Activated CD8-positive, alpha-beta memory T cell treated with anti-CD3 and anti-CD28 coated beads, Interleukin-2, amount 10 ng/mL, durations not matched to agents 7 days and 5 days (primary cell): ENCODE data around the gene ATP1A3. TPM values are rescaled to one million over a fixed set of nuclear protein-coding genes. Genes with fewer than 3 reads are reported as not detected.
"Not testable (repeated sequence)": the region's sequence is repeated elsewhere in the genome, so short reads cannot be mapped to it uniquely, and the experiment has no call there.

Experiments
- ATAC-seq: fragments of 150-1000 bp; cut with Tn5 transposase; one replicate; pipeline ENCODE4 v1.10.0; 2021; ENCODE audit warnings: moderate library complexity
- CTCF ChIA-PET: fragments of 350-600 bp; sonication (Branson Sonifier 250); formaldehyde crosslinking; loops from one replicate; lab custom pipeline; 2021; ENCODE audit warnings: antibody characterized with exemption; lab: Charles Lee
- DNase-seq: peaks from one replicate; pipeline ENCODE4 v3.0.0-alpha.2; 2020
- H3K27ac Mint-ChIP-seq: one replicate; pipeline ENCODE4 v1.8.0; 2021; ENCODE audit warnings: mild to moderate bottlenecking, mixed read lengths
- H3K27me3 Mint-ChIP-seq: one replicate; pipeline ENCODE4 v1.8.0; 2021; ENCODE audit warnings: mixed read lengths
- H3K36me3 Mint-ChIP-seq: one replicate; pipeline ENCODE4 v1.8.0; 2021; ENCODE audit warnings: mild to moderate bottlenecking, mixed read lengths
- H3K4me1 Mint-ChIP-seq: one replicate; pipeline ENCODE4 v1.8.0; 2021; ENCODE audit warnings: mixed read lengths
- H3K4me3 Mint-ChIP-seq: one replicate; pipeline ENCODE4 v1.8.0; 2021; ENCODE audit warnings: mild to moderate bottlenecking, moderate library complexity, mixed read lengths
- H3K9me3 Mint-ChIP-seq: one replicate; pipeline ENCODE4 v1.8.0; 2022; ENCODE audit warnings: low read depth, mixed read lengths
- total RNA-seq, 2 experiments: library from RNA; stranded (reverse); gene quantifications; one replicate each; pipeline ENCODE4 v1.2.3, GENCODE V29; 2021

ATP1A3 gene
- total RNA-seq, 2 experiments from 2014 or later = 3.4 to 5.6 TPM

DNA sequence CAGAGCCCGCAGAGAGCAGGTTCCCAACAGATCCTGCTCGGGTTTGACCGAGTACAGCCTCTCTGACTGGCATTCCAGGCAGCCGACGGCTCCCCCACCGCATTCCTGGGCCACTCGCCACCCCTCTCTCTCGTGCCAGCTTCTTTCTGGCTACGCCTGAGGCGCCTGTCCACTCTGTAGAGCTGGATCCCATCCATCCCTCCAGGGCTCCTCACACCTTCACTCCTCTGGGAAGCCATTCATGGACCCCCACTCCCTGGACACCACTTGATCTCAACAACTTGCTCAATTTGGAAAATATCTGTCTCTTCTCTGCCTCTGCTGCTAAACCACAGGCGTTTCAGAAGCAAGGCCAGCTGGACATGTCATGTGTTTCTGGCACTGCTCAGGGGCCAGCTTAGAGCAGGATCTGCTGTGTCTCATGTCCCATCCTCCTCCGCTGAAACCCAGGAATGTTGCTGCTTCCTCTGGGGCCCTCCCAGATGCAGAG, 30.6 kb upstream of the ATP1A3 start:
- H3K27me3 Mint-ChIP-seq = peaks cover 12% of the 10 kb centered on the region
- peaks cover 5% of the 10 kb centered on the region for H3K4me1 Mint-ChIP-seq
- no peaks in the 10 kb centered on the region for H3K9me3 Mint-ChIP-seq
- H3K27ac Mint-ChIP-seq = no peak overlapping the region
- DNase-seq (no peak), ATAC-seq (no peak)
- CTCF ChIA-PET = no interaction called here
- no peaks in the 10 kb centered on the region for H3K36me3 Mint-ChIP-seq
- no peak overlapping the region for H3K4me3 Mint-ChIP-seq

DNA sequence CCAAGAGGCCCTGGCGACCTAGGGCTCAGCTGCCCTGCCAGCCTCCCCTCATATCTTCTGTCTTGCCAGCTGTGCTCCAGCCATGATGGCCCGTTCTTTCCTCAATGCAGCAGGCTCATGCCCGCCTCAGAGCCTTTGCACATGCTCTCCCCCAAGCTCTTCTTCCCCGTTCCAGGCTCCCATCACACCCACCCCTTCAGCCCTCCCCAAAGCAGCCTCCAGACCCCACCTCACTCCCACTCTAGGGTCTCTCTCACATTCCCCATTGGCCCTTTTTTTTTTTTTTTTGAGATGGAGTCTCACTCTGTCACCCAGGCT, 29.9 kb upstream of the ATP1A3 start:
- CTCF ChIA-PET = interaction anchor here (1.2 kb wide), 1 partner anchor 11 kb away, joined by 3 read pairs; no protein-coding TSS in a partner anchor
- Mint-ChIP-seq H3K27ac (no peak overlapping the region), H3K27me3 (peaks cover 13% of the 10 kb centered on the region), H3K36me3 (no peaks in the 10 kb centered on the region), H3K4me1 (peaks cover 5% of the 10 kb centered on the region), H3K9me3 (no peaks in the 10 kb centered on the region), H3K4me3 (no peak overlapping the region)
- DNase-seq (no peak), ATAC-seq (no peak)

DNA sequence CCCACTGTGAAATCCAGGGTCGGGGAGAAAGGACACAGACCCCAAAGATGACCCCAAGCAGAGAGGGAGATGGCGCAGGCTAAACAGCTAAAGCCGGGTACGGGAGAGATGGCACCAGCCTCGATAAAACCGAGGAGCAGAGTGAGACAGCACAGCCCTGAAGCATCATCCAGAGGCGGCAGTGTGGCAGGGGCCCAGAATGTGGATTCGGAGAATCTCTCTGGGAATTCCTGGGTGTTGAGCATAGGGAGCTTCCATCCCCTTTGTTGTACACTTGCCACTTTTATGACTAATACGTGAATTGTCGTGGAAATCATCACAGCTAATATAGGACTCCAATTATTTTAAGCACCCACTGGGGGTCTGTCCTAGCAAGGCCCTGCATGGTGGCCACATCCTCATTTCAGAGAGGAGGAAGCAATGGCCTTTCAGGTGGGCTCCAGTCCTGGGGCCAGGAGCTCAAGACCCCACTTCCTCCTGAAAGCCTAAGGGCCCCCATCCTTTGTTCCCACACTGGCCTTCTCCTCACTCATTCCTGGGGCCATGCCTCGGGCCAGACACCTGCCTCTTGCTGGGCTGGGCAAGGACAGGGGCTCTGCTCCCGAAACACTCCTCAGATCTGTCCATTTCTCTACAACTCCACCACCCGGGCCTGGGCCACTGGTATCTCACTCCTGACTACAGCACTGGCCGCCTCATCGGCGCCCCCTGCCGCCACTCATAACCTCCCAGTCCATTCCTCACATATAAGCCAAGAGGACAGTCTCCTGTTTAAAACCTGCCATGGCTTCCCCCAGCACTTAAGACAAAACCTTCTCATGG, 29.3 kb upstream of the ATP1A3 start:
- Mint-ChIP-seq H3K9me3 (no peaks in the 10 kb centered on the region), H3K27ac (no peak overlapping the region), H3K4me3 (no peak overlapping the region), H3K36me3 (no peaks in the 10 kb centered on the region), H3K4me1 (peaks cover 5% of the 10 kb centered on the region), H3K27me3 (peaks cover 13% of the 10 kb centered on the region)
- ATAC-seq (no peak), DNase-seq (no peak)
- CTCF ChIA-PET = interaction anchor here (1.2 kb wide), 1 partner anchor 11 kb away, joined by 3 read pairs; no protein-coding TSS in a partner anchor

DNA sequence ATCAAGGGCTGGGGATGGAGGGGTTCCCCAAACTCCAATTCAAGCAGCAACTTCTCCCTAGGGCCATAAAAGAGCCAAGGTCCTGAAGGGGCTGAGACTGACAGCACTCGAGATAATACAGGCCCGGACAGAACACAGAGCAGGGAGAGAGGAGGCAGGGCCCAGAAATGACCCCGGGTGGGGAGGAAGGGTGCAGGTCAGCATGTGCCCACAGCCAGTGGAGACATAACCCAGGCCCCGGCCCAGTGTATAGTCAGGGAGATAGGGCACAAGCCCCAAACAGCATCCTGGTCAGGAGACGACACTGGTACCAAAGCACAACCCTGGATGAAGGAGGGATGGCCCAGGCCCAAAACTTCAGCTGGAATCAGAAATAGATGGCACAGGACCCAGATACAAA, 28.6 kb upstream of the ATP1A3 start:
- peaks cover 13% of the 10 kb centered on the region for H3K27me3 Mint-ChIP-seq
- DNase-seq = no peak
- ATAC-seq = no peak
- no peak overlapping the region for H3K27ac Mint-ChIP-seq
- CTCF ChIA-PET = interaction anchor here (1.2 kb wide), 1 partner anchor 12 kb away, joined by 3 read pairs; no protein-coding TSS in a partner anchor
- H3K9me3 Mint-ChIP-seq = no peaks in the 10 kb centered on the region
- H3K4me1 Mint-ChIP-seq = peaks cover 5% of the 10 kb centered on the region
- H3K36me3 Mint-ChIP-seq = no peaks in the 10 kb centered on the region
- H3K4me3 Mint-ChIP-seq = no peak overlapping the region

DNA sequence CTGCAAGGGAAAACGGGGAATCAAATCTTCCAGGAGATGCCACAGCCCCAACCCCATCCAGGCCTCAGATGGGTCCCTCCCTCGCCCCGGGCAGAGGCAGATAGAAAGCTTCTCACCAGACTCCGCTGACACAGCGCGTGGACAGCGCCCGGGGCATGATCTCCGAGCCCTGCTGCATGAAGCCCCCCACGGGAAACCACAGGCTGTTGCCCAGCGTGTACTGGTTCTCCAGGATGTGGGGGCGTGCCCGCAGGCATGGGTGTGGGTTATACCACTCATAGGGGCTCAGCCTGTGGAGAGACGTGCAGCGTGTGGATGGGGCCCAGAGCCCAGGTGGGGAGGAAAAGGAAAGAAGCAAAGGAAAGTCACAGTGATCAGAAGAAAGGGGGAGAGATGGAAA, 27.2 kb upstream of the ATP1A3 start:
- Mint-ChIP-seq H3K9me3 (no peaks in the 10 kb centered on the region), H3K4me1 (peaks cover 5% of the 10 kb centered on the region), H3K36me3 (no peaks in the 10 kb centered on the region), H3K27ac (no peak overlapping the region), H3K27me3 (peaks cover 12% of the 10 kb centered on the region), H3K4me3 (no peak overlapping the region)
- DNase-seq (no peak), ATAC-seq (no peak)
- CTCF ChIA-PET = no interaction called here

DNA sequence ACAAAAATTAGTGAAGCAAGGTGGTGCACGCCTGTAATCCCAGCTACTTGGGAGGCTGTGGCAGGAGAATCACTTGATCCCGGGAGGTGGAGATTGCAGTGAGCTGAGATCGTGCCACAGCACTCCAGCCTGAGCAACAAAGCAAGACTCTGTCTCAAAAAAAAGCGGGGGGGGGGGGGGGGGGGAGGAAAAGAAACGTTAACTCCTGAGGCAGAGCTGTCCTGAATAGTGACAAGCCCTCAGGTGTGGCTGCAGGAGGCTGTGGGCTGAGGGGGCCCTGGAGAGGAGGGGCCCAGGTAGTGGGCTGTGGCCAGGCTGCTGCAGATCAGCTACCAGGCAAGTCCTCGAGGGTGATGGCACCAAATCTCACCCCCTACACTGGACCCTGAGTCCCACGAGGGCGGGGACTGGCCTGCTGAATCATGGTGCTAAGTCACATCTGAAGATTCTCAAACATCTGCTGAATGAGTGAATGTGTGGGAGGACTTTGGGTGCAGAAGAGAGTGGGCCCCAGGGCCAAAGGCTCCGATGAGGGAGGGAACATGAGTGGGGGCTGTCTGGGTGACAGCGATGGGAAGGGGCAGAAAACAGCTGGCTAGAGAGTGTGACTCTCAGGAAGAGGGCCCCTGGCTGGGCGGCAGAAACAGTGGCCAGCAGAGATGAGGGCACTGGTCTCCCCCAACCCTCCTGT, 24.6 kb upstream of the ATP1A3 start:
- Mint-ChIP-seq H3K9me3 (no peaks in the 10 kb centered on the region), H3K4me3 (no peak overlapping the region), H3K27me3 (peaks cover 16% of the 10 kb centered on the region), H3K27ac (no peak overlapping the region), H3K4me1 (peaks cover 5% of the 10 kb centered on the region), H3K36me3 (no peaks in the 10 kb centered on the region)
- CTCF ChIA-PET = interaction anchor here (1.4 kb wide), 1 partner anchor 16 kb away, joined by 4 read pairs; no protein-coding TSS in a partner anchor
- ATAC-seq = no peak
- DNase-seq = no peak

DNA sequence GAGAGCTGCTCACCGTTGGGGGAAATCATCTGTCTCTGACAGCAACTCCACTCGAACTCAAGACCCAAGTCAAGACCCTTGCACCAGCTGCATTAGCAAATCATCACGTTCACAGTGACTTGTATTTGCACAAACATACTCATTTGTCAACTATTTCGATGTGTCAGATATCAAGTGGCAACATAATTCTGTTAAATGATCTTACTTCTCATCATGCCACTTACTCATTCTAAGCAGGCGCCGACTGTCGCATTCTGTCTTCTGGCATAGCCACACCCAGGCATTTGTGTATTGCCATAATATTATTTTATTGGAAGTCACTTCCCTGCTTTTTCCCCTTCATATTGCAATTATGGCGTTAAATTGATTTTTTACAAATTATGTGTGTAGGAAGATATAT, 23.0 kb upstream of the ATP1A3 start:
- CTCF ChIA-PET = interaction anchor here (1.4 to 2.2 kb wide), 3 partner anchors 13 to 18 kb away, joined by 4 to 5 read pairs (median 4); no protein-coding TSS in a partner anchor
- Mint-ChIP-seq H3K27me3 (peaks cover 14% of the 10 kb centered on the region), H3K4me3 (no peak overlapping the region), H3K36me3 (no peaks in the 10 kb centered on the region), H3K4me1 (peaks cover 5% of the 10 kb centered on the region), H3K27ac (no peak overlapping the region), H3K9me3 (no peaks in the 10 kb centered on the region)
- no peak for ATAC-seq
- no peak for DNase-seq

DNA sequence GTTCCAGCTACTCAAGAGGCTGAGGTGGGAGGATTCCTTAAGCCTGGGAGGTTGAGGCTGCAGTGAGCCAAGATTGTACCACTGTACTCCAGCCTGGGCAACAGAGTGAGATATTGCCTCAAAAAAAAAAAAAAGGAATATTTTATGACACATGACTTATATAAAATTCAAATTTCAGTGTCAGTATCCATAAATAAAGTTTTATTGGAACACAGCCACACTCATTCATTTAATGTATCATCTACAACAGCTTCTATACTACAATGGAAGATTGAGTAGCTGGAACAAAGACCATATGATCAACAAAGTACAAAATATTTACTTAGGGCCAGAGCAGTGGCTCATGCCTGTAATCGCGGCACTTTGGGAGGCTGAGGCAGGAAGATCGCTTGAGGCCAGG, 18.7 kb upstream of the ATP1A3 start:
- H3K4me1 Mint-ChIP-seq, H3K4me3 Mint-ChIP-seq, H3K36me3 Mint-ChIP-seq, DNase-seq, H3K27ac Mint-ChIP-seq, H3K9me3 Mint-ChIP-seq, H3K27me3 Mint-ChIP-seq, ATAC-seq: not testable (repeated sequence)
- CTCF ChIA-PET = interaction anchor here (2.4 kb wide), 1 partner anchor 16 kb away, joined by 7 read pairs; no protein-coding TSS in a partner anchor

DNA sequence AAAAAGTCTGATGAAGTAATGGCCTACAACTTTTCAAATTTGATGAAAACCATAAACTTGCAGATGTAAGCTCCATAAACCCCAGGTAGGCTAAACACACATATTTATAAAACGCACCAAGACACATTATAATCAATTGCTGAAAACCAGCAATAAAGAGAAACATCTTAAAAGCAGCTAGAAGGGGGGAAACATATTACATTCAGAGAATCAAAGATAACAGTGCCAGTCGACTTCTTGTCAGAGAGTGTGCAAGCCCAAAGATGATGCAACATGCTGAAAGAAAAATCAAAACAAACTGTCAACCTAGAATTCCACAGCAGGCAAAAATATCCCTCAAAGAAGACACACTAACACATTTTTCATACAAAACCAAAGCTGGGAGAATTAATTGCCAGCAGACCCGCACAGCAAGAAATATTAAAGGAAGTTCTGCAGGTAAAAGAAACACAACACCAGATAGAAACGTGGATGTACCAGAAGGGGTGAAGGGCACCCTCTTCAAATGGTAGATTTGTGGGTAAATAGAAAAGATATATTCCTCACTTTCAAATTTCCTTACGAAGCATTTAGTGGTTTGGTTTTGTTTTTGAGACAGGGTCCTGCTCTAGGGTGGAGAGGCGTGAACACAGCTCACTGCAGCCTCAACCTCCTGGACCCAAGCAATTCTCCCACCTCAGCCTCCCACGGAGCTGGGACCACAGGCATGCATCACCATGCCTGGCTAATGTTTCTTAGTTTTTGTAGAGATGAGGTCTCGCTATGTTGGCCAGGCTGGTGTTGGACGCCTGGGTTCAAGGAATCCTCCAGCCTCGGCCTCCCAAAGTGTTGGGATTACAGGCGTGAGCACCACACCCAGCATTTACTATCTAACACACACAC, 16.5 kb upstream of the ATP1A3 start:
- no peak overlapping the region for H3K4me3 Mint-ChIP-seq
- ATAC-seq = no peak
- no peak for DNase-seq
- no peaks in the 10 kb centered on the region for H3K4me1 Mint-ChIP-seq
- CTCF ChIA-PET = no interaction called here
- H3K36me3 Mint-ChIP-seq = no peaks in the 10 kb centered on the region
- peaks cover 4% of the 10 kb centered on the region for H3K27me3 Mint-ChIP-seq
- H3K27ac Mint-ChIP-seq = no peak overlapping the region
- no peaks in the 10 kb centered on the region for H3K9me3 Mint-ChIP-seq

DNA sequence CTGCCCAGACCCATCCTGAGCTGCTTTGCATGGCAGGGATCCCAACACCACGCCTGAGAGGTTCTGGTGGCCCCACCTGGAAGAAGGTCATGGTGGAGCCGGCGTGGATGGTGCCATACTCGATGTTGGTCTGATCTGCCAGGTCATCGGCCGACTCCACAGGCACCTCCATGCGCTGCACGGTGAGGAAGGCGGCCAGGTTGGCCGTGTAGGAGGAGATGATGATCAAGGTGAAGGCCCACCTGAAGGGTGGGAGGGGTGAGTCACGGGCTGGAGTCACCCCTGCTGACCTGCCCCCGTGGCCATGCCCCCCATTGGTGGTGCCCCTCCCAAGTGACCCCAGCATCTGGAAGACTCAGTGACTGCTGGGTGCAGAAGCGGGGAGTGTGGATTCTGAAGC, 12.5 kb upstream of the ATP1A3 start:
- peaks cover 14% of the 10 kb centered on the region for H3K27me3 Mint-ChIP-seq
- no peak overlapping the region for H3K4me3 Mint-ChIP-seq
- H3K9me3 Mint-ChIP-seq = no peaks in the 10 kb centered on the region
- DNase-seq (no peak), ATAC-seq (no peak)
- no peaks in the 10 kb centered on the region for H3K36me3 Mint-ChIP-seq
- H3K4me1 Mint-ChIP-seq = peaks cover 10% of the 10 kb centered on the region
- H3K27ac Mint-ChIP-seq = no peak overlapping the region
- CTCF ChIA-PET = no interaction called here

DNA sequence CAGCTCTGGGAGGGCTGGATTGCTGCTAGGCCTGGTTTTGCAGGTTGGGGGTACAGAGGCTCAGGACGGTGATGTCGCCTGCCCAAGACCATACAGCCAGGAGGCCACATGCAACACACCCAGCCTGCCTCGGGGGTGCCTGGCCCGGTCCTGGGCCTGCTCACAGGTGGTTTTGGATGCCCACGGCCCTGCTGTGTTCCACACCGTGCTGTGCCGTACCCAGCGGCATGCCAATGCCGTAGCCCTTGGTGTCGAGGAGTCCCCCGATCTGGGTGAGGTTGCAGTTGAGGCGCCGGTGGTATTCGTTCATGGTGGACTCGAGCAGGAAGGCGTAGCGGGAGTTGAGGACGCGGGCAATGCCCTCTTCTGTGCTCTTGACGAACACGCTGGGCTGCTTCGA, 11.5 kb upstream of the ATP1A3 start:
- Mint-ChIP-seq H3K9me3 (no peaks in the 10 kb centered on the region), H3K27me3 (peaks cover 24% of the 10 kb centered on the region), H3K36me3 (no peaks in the 10 kb centered on the region), H3K4me3 (no peak overlapping the region), H3K4me1 (peaks cover 10% of the 10 kb centered on the region), H3K27ac (no peak overlapping the region)
- no peak for ATAC-seq
- no peak for DNase-seq
- CTCF ChIA-PET = no interaction called here

DNA sequence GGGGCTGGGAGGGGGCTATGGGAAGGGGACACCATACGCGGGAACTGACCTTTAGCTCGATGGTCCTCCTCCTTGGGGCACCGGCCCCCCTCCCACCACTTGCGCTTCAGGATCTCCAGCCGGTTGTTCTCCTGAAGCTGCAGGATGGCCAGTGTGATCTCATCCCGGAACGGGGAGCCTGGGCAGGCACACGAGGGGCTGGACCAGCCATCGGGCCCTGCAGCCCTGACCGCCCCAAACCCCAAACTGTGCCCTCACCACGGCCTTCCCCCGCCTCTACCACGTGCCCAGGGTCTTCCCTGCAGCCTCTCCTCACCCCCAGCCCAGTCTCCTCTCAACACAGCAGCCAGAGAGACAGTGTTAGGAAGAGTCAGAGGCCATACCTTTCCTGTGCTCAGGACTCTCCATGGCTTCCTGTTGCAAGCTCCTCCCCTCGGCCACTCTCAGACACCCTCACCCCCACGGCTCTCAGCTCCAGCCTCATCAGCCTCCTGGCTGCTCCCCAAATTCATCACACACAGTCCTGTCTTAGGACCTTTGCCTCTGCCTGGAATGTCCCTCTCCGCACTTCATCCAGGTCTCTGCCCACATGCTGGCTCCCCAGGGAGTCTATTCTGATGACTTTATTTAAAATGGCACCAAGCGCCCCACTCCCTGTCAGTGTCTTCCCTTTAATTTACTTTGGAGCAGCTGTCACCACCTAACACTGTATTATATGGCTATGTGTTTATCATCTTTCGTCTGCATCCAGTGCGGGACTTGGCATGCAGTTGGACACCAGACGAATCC, 9.7 kb upstream of the ATP1A3 start:
- ATAC-seq (no peak), DNase-seq (no peak)
- no peak overlapping the region for H3K4me3 Mint-ChIP-seq
- H3K9me3 Mint-ChIP-seq = no peaks in the 10 kb centered on the region
- no peaks in the 10 kb centered on the region for H3K36me3 Mint-ChIP-seq
- peaks cover 37% of the 10 kb centered on the region for H3K27me3 Mint-ChIP-seq
- CTCF ChIA-PET = interaction anchor here (1.0 kb wide), 1 partner anchor 31 kb away, joined by 3 read pairs; no protein-coding TSS in a partner anchor
- peaks cover 12% of the 10 kb centered on the region for H3K4me1 Mint-ChIP-seq
- no peak overlapping the region for H3K27ac Mint-ChIP-seq
